Measurements from ENCODE around the gene LRIG1.

Gene LRIG1

GRCh38 chr3:66383998-66384745 is 116.7 kb downstream of the LRIG1 start:
- TF ChIP-seq CTCF (IDR thresholded peaks at IDR 0.05; ENCODE audit: borderline replicate concordance, insufficient read depth, low read depth, low read length): no peak
- no peak overlapping the region for H3K4me3 ChIP-seq (ENCODE audit: low read depth, low read length)

GRCh38 chr3:66383023-66383422 is 117.8 kb downstream of the LRIG1 start:
- TF ChIP-seq CTCF (IDR thresholded peaks at IDR 0.05; ENCODE audit: borderline replicate concordance, insufficient read depth, low read depth, low read length): no peak
- H3K4me3 ChIP-seq (ENCODE audit: low read depth, low read length): no peak overlapping the region

- no peak for TF ChIP-seq CTCF (IDR thresholded peaks at IDR 0.05; ENCODE audit: borderline replicate concordance, insufficient read depth, low read depth, low read length)
- H3K4me3 ChIP-seq (ENCODE audit: low read depth, low read length): no peak overlapping the region
Measured at GRCh38 chr3:66382142-66382541, 118.7 kb downstream of the LRIG1 start.

GRCh38 chr3:66381626-66382025 is 119.2 kb downstream of the LRIG1 start:
- TF ChIP-seq CTCF (IDR thresholded peaks at IDR 0.05; ENCODE audit: borderline replicate concordance, insufficient read depth, low read depth, low read length): no peak

GRCh38 chr3:66380200-66380932 is 120.5 kb downstream of the LRIG1 start:
- no peak overlapping the region for H3K4me3 ChIP-seq (ENCODE audit: low read depth, low read length)
- TF ChIP-seq CTCF (IDR thresholded peaks at IDR 0.05; ENCODE audit: borderline replicate concordance, insufficient read depth, low read depth, low read length): no peak

More at GRCh38 chr3:66381626-66382025, 119.2 kb downstream of the LRIG1 start:
- no peak overlapping the region for H3K4me3 ChIP-seq (ENCODE audit: low read depth, low read length)

GRCh38 chr3:66379565-66379964 is 121.3 kb downstream of the LRIG1 start:
- no peak overlapping the region for H3K4me3 ChIP-seq (ENCODE audit: low read depth, low read length)
- TF ChIP-seq CTCF (IDR thresholded peaks at IDR 0.05; ENCODE audit: borderline replicate concordance, insufficient read depth, low read depth, low read length): no peak

GRCh38 chr3:66378256-66378655 is 122.6 kb downstream of the LRIG1 start:
- no peak overlapping the region for H3K4me3 ChIP-seq (ENCODE audit: low read depth, low read length)
- TF ChIP-seq CTCF (IDR thresholded peaks at IDR 0.05; ENCODE audit: borderline replicate concordance, insufficient read depth, low read depth, low read length): peak; percentile 62; the same call in 1 of the 2 replicates

All from GM12875 (cell line).